ENCODE results near the gene TOR1AIP2.
A peak's percentile ranks its signal among the peaks of the same experiment; 100 is the strongest.

Gene TOR1AIP2

DNA sequence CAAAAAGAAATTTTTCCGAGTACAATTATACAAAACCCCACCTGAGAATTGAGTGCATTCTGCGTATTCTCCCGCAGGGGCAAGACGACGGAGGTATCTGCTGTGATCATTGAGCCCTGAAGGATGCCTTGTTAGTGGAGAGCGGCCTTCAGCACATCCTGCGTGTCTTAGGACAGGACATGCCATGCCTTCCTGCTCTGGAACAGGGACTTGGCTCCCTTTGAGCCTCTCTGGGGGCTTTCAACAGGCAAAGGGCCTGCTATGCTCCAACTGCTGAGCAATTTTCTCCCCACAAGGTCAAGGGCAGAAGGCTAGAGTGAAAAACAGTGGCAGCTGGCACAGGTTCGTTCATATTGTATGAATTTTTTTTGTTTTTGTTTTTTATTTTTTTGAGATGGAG is 52.4 kb downstream of the TOR1AIP2 start:
- no peak for DNase-seq (ENCODE audit: low read depth)

GRCh38 chr1:179824265-179824664 is 53.3 kb downstream of the TOR1AIP2 start:
- no peak for DNase-seq (ENCODE audit: low read depth)

- DNase-seq (ENCODE audit: low read depth): no peak
Measured at GRCh38 chr1:179823693-179824092, 53.9 kb downstream of the TOR1AIP2 start.

- DNase-seq (ENCODE audit: low read depth): no peak
Measured at GRCh38 chr1:179822065-179822464, 55.5 kb downstream of the TOR1AIP2 start.

GRCh38 chr1:179821524-179821923 is 56.1 kb downstream of the TOR1AIP2 start:
- DNase-seq (ENCODE audit: low read depth): no peak

DNA sequence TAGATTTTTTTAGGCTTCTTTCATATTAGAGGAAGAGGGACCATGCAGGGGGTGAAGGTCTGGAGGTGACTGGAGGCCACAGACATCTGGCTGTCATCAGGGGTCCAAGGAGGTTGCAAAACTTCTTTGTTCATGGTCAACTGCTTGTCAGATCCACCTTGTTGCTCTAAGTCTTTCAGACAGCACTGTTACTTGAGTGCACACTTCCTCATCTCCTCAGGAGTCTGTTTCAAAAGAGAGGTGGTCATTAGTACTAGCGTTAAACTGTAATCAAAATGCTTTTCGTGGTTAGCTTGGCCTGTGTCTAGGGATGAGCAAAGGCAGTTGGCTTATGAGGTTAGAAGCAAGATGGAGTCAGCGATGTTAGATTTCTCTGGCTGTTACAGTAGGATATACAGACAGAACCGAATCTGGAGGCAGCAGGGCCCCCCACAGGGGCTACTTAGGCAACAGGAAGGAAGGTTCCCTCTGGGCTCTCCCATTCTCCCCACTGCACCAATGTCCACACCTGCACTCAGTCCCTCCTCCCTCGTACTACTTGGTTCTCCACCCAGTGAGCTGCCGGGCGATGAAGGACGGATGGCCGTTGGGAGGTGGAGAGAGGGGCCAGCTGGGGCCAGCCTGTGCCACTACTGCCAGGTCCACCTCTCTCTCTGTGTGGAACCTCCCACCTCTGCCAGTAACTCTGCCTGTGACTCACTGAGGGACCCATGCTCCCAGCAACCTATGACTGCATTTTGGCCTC is 57.2 kb downstream of the TOR1AIP2 start:
- DNase-seq (ENCODE audit: low read depth): no peak

DNA sequence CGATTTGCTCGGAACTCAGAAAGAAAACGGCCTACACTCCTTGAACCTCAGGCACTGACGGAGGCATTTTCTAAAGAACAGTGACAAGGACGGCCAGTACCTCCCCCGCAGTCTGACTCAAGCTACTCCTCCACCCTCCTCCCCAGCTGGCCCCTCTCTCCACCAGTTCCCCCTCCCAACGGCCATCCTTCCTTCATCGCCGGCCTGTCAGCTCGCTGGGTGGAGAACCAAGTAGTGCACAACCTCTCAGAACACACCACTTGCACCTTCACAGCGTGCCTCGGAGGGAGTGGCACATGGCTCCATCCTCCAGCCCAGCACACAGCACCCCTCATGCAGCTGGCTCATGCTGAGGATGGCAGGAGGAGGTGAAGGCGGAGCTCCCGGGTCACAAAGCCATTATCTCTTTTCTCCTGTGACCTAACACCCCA is 58.8 kb downstream of the TOR1AIP2 start:
- no peak for DNase-seq (ENCODE audit: low read depth)

GRCh38 chr1:179818260-179818659 is 59.3 kb downstream of the TOR1AIP2 start:
- DNase-seq (ENCODE audit: low read depth): no peak

DNA sequence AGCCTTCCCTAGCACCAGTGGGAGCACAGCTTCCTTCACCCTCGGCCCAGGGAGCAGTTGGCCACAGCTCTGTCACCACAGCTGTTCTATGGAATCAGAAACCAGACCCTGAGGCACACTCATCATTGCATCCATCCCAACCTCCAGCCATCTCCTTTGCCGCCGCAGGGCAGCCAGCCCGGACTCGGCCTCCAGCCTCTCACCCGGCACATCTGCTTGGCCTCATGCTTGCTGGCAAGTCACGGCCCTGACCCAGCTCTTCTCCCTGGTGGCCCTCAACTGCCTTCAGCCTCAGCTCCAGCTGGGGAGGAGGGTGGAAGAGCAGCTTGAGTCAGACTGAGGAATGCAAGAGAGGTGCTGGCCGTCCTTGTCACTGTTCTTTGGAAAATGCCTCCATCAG is 59.8 kb downstream of the TOR1AIP2 start:
- no peak for DNase-seq (ENCODE audit: low read depth)

- no peak for DNase-seq (ENCODE audit: low read depth)
Measured at GRCh38 chr1:179817056-179817455, 60.5 kb downstream of the TOR1AIP2 start.

GRCh38 chr1:179816196-179816960 is 61.2 kb downstream of the TOR1AIP2 start:
- no peak for DNase-seq (ENCODE audit: low read depth)

GRCh38 chr1:179815641-179816040 is 62.0 kb downstream of the TOR1AIP2 start:
- DNase-seq (ENCODE audit: low read depth): no peak

DNA sequence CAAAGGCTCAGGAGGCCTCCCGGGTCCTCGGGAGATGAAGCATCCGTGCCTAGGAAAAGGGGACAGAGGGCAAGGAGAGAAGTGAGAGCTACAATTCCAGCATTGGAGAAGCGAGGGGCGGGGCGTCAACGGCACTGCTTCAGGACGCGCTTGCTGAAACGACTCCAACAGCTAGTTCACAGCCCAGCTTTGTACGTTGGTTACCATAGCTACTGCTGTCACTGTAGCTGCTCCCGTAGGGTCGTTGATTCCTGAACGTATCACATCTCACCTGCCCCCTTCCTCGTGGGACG is 63.1 kb downstream of the TOR1AIP2 start:
- no peak for DNase-seq (ENCODE audit: low read depth)

- DNase-seq (ENCODE audit: low read depth): no peak
Measured at GRCh38 chr1:179813626-179814545, 63.7 kb downstream of the TOR1AIP2 start.

- DNase-seq (ENCODE audit: low read depth): no peak
Measured at GRCh38 chr1:179812501-179813292, 64.9 kb downstream of the TOR1AIP2 start.

DNA sequence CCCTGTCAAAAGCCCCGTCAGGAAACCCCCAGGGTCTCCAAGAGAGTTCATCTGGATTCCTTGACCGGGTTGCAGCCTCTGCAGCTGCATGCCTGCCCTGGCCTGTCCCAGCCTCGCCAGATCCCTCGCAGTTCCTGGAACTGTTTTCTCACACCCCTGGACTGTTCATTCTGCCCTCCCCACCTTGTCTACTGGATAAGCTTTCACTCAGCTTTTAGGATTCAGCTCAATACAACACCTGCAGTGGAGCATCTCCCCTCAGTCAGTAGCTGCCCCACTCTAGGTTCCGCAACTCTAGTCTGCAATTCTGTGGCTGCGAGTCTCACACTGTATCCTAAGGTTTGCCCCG is 67.3 kb downstream of the TOR1AIP2 start:
- no peak for DNase-seq (ENCODE audit: low read depth)

DNA sequence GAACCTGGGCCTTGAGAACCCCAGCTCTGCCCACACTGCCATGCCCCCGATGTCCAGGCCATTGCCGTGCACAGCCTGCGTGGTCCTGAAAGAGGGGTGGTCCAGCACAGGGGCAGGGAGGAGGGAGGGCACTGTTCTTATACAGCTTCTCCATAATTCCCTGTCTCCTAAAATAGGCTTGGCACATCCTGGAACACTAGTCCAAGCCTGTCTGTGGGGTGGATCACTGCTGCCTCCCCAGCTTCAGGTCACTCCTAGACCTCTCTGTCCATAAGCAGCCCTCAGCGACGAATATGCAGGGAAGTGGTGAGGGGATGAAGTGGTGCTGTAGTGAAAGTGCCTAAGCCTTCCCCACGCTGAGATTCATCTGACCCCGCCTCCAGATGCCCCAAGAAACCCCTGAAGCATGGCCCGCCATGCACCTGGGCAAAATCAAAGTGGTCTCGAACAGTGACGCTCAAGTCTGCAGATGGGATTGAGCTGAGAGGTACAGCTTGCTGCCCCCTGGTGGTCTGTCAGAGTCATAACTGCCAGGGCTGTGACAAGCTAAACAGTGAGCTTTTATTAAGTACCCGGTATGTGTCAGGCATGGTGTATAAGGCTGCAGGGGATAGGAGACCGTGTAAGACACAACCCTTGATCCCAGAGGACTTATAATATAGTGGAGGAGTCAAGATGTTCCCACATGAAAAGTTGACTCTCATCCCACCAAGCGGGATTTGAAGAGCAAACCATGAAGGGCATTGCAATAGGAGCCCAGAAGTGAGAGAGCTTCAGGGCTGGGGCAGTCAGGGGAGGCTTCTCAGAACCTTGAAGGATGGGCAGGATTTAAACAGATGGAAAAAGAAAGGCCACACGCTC is 67.9 kb downstream of the TOR1AIP2 start:
- peak; percentile 35 for DNase-seq (ENCODE audit: low read depth)

DNA sequence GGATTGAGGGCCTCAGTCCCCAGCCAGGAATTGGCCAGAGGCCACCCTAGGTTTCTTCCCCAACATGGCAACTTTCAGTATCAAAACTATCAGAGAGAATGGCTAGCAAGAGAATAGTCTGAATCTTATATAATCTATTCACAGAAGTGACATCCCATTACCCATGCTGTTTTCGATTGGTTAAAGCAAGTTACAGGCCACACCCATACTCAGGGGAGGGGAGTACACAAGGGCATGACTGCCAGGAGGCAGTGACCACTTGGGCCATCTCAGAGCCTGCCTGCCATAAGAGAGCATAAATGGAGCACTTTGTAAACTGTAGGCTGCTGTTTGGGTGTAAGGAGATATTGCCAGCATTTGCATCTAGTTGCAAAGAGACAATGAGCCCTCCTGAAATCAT is 69.1 kb downstream of the TOR1AIP2 start:
- DNase-seq (ENCODE audit: low read depth): no peak

DNA sequence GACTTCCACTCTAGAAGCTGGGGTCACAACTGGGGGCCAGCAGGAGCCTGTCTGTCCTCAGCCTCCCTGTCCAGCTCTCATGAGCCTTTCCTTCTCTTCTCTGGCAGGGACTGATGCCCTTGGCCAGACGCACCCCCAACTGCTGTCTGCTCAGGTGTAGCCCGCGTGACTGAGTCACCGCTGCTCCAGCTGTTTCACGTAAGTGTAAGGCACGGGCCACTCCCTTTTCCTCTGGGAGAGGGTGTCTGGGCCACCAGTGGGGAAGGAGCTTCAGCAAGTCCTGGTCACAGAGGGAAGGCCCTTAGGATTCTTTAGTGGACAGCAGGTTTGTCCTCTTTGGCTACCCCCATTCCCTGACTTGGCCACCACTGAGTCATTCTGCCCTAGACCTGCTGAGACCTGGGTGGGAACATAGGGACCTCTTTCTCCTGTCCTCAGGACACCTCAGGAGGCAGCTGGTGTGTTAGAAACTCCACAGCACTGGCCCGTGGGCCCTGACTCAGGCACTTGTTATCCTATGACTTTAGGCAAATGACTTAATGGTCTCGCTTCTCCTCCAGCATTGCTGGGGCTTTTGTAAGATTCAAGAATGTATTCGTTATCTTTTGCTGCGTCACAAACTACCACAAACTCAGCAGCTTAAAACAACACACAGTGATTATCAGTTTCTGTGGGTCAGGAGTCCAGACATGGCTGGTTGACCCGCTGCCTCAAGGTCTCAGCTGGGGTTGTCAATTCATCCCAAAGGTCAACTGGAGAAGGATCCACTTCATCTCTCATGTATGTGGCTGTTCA is 69.7 kb downstream of the TOR1AIP2 start:
- no peak for DNase-seq (ENCODE audit: low read depth)

DNA sequence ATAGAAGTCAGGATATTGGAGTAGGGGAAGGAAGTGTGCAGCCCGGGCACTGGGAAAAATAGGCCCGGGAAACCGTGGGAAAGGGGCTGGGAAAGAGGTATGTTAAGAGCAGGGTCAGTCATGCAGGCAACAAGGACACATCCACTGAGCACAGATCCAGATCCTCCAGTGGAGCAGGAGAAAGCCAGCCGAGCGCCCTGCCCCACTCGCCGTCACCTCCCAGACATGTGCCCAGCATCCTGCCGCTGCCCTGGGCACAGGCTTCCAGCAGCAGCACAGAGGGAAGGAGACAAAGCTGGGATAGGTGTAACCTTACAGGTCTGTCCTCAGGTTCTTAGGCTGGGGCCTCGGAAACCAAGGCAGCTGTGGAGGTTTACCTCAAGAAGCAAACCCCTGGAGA is 70.3 kb downstream of the TOR1AIP2 start:
- DNase-seq (ENCODE audit: low read depth): no peak

All from stimulated activated CD8-positive, alpha-beta memory T cell treated with anti-CD3 and anti-CD28 coated beads, Interleukin-4, amount 100 ng/mL, for 24 hours (primary cell).